CD4-positive, alpha-beta T cell treated with Interleukin-15 for 1 hour (primary cell): ENCODE measurements around the gene RNF157.
"Not testable (repeated sequence)": the region's sequence is repeated elsewhere in the genome, so short reads cannot be mapped to it uniquely, and the experiment has no call there.

ENCODE experiments used
- DNase-seq: peaks from one replicate; pipeline ENCODE4 v3.0.0-alpha.2; 2020

The RNF157 gene

GRCh38 chr17:76270127-76270592, 29.9 kb upstream of the RNF157 start:
- DNase-seq, result no peak

- no peak for DNase-seq
Measured at GRCh38 chr17:76268991-76269981, 29.0 kb upstream of the RNF157 start.

GRCh38 chr17:76268015-76268749, 27.9 kb upstream of the RNF157 start:
- DNase-seq, result peak; percentile 84

GRCh38 chr17:76267581-76268001, 27.3 kb upstream of the RNF157 start:
- DNase-seq, result not testable (repeated sequence)

DNA sequence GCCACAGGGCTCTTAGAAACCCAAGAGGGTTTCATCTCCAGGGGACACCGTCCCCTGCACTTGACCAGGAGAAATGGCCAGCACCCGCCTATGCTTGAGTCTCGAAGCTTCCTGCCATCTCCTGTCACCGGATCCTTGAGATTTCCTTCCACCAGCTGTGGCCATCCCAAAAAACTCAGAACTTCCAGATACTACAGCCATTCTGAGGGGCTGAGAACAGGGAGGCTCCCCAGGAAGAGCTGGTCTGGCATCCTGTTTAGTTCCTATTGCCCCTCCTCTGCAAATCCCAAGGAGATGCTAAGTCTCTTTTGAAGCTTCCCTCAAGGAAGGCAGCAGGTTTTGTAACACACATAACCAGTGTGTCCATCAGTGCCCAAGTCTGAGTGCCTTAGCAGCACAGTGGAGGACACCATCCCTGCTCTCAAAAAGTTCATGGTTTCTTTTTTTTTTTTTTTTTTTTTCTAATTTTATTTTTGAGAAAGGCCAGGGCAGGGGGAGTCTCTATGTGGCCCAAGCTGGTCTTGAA, 26.8 kb upstream of the RNF157 start:
- DNase-seq, result no peak

DNA sequence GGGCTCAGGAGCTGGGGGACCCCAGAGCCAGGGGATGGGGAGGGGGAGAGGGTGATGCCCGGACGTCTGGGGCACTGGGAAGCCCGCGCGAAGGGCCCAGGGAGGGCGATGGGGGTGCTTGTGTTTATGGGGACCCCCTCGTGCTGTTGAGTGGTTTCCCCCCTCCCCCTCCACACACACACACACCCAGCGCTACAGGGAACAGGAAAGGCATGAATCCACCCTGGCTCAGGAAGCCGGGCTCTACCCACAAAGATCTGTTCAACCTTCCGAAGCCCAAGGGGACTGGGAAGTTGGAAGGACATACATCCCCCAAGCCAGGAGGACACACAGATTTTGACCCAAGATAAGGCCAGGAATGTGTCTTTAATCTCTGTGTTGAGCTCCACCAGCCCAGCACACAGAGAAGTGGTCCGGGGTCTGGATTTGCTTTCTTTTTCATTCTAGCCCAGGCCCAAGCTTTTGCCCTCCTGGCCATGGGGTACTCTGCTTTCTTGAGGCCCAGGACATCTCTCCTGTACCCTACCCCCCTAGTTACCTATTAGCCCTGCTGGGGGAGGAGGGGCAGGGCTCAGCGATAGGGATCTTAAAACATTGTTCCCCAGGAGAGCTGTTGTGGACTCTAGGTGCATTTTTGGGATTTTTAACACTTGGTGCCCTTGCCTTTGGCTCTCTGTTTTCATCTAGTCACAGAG, 26.1 kb upstream of the RNF157 start:
- DNase-seq, result no peak

- DNase-seq, result peak; percentile 61
Measured at GRCh38 chr17:76265624-76266243, 25.4 kb upstream of the RNF157 start.

GRCh38 chr17:76264755-76265623, 24.7 kb upstream of the RNF157 start, which contains the start of gene UBALD2:
Gene UBALD2, plus strand, starts transcription at chr17:76265348. Its CDS starts 158 bp downstream, at chr17:76265506.
- peak; percentile 99 for DNase-seq

GRCh38 chr17:76264425-76264754, 24.1 kb upstream of the RNF157 start:
- no peak for DNase-seq

GRCh38 chr17:76263896-76264295, 23.6 kb upstream of the RNF157 start:
- no peak for DNase-seq

- peak; percentile 56 for DNase-seq
Measured at GRCh38 chr17:76262732-76263344, 22.5 kb upstream of the RNF157 start.

- DNase-seq, result no peak
Measured at GRCh38 chr17:76261421-76262215, 21.3 kb upstream of the RNF157 start.

- DNase-seq, result no peak
Measured at GRCh38 chr17:76260669-76261068, 20.4 kb upstream of the RNF157 start.

GRCh38 chr17:76260220-76260619, 19.9 kb upstream of the RNF157 start:
- DNase-seq, result no peak

DNA sequence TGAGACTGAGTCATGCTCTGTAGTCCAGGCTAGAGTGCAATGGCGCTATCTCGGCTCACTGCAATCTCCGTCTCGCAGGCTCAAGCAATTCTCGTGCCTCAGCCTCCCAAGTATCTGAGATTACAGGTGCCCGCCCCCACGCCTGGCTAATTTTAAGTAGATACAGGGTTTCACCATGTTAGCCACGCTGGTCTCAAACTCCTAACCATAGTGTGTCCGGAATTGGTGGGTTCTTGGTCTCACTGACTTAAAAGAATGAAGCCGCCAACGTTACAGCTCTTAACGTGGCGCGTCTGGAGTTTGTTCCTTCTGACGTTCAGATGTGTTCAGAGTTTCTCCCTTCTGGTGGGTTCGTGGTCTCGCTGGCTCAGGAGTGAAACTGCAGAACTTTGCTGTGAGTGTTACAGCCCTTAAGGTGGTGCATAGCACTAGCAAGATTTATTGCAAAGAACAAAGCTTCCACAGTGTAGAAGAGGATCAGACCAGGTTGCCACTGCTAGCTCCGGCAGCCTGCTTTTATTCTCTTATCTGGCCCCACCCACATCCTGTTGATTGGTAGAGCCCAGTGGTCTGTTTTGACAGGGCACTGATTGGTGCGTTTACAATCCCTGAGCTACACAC, 16.2 kb upstream of the RNF157 start:
- DNase-seq, result peak; percentile 69

GRCh38 chr17:76255801-76256429, 15.6 kb upstream of the RNF157 start:
- no peak for DNase-seq

DNA sequence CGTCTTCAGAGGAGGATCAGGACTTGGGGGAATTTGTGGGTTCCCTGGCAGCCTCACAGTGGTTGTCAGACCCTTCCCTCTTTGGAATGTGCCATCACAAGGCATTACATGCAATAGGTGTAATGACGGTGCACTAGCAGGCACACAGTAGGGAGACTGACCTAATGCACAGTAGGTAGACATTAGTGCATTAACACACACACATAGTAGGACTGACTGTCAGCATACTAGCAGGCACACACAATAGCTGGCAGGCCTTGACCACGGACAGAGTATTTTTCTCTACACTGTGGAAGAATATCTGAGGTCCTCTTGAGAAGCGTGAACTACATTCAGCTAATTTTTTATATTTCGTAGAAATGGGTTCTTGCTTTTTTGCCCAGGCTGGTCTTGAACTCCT, 14.0 kb upstream of the RNF157 start:
- DNase-seq, result no peak

DNA sequence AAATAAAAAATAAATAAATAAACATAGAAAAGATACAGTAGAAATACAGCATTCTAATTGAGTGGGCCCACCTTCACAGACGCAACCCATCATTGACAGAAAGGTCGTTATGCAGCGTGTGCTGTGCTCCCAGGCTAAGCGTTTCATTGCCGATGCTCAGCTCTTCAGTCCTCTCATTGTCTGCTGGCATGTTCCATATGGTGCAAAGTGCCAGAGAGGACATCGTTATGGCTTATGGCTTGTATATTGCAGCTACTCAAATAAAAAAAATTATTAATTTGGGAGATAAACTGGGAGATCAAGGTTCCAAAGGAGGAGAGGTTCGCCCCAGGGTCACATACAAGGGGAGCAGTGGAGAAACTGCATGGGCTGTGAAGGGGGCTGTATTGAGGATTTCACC, 13.5 kb upstream of the RNF157 start:
- DNase-seq, result no peak
